ELR (cell line): ENCODE measurements around the gene PCNX3.

ENCODE experiments used
- DNase-seq: peaks from one replicate; pipeline ENCODE4 v3.0.0-alpha.2; 2015; ENCODE audit warnings: low read depth

The PCNX3 gene

DNA sequence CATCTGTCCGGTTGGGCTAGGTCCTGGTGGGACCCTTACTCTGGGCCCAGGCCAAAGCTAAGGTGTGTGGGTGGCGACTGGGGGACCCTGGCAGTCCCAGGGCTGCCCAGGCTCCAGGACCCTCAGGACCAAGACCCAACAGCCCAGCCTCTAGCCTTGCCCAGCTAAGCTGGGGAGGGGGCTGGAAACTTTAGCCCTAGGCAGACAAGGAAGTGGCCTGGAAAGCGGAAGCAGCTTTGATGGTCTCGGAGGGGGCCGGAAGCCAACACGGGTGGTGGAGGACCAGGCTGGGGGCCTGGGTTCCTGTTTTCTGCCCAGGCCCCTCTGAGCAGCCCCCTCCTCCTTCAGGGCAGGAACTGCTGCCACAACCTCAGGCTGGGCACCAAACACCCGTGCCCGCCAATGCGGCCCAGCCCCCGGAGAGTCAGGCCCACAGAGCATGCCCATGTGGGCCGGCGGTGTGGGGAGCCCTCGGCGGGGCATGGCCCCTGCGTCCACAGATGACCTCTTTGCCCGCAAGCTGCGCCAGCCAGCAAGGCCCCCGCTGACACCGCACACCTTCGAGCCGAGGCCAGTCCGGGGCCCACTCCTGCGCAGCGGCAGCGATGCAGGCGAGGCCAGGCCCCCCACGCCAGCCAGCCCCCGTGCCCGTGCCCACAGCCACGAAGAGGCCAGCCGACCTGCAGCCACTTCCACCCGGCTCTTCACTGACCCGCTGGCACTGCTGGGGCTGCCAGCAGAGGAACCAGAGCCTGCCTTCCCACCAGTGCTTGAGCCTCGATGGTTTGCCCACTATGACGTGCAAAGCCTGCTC lies 25.1 kb downstream of the PCNX3 start:
- no peak for DNase-seq

DNA sequence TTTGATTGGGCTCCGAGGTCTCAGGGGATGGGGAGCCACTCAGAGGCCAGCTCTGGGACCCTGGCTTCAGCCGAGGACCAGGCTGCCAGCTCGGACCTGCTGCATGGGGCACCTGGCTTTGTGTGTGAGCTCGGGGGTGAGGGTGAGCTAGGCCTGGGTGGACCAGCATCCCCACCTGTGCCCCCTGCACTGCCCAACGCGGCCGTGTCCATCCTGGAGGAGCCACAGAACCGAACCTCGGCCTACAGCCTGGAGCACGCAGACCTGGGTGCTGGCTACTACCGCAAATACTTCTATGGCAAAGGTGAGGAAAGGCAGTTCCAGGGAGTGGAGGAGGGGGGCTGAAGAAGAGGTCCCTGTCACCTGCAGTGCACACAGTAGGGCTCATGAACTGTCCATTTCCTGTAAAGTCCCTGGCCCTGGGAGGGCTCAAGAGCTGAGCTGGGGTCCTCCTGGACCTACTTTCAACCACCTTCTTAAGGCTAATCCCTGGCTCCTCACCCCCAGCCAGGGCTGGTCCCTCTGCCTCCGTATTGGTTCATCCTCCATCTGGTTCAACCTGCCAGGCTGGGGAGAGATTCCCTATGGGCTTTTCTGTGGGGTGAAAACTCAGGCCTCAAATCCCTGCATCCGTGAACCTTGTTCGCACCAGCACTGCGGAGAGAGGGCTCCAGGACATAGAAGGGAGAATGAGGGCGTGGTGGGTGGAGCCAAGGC lies 25.9 kb downstream of the PCNX3 start:
- no peak for DNase-seq

GRCh38 chr11:65642014-65642671 lies 26.6 kb downstream of the PCNX3 start:
- no peak for DNase-seq

- no peak for DNase-seq
These were observed 28.4 kb downstream of the PCNX3 start for GRCh38 chr11:65643971-65644370.

- DNase-seq, result no peak
These were observed 29.3 kb downstream of the PCNX3 start for GRCh38 chr11:65644837-65645236.

DNA sequence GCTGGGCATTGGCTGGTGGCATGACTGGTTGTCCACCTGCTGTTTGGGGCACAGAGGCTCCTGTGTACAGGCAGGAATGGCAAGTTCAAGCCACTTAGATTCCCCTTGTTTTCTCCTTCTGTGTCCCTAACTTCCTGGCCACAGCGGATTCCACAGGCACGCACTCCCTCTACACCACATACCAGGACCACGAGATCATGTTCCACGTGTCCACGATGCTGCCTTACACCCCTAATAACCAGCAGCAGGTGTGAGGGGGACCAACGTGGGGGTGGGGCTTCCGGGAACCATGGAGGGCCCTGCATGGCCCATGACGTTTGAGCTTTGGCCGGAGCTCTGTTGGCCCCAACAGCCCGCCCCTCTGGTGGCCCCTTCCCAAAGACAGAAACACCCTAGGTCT lies 30.1 kb downstream of the PCNX3 start:
- peak; percentile 52 for DNase-seq

- no peak for DNase-seq
These were observed 30.8 kb downstream of the PCNX3 start for GRCh38 chr11:65646288-65646957.

- DNase-seq, result no peak
These were observed 31.6 kb downstream of the PCNX3 start for GRCh38 chr11:65646958-65647701.

DNA sequence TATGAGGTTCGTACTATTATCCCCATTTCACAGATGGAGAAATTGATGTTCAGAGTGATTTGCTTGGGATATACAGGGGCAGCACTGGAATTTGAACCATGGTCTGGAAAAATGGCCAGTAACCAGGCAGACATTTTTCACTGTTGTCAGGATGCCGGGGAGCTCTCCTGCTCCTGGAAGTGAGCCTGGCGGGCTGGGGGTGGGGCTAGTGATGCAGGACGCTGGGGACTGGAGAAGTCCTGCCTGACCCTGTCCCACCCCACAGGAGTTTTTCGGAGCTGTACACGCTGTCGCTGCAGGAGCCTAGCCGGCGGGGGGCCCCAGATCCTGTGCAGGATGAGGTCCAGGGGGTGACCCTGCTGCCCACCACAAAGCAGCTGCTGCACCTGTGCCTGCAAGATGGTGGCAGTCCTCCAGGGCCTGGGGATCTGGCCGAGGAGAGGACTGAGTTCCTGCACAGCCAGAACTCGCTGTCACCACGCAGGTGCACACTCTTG lies 33.5 kb downstream of the PCNX3 start:
- no peak for DNase-seq

- no peak for DNase-seq
These were observed 34.3 kb downstream of the PCNX3 start for GRCh38 chr11:65649656-65650546.

DNA sequence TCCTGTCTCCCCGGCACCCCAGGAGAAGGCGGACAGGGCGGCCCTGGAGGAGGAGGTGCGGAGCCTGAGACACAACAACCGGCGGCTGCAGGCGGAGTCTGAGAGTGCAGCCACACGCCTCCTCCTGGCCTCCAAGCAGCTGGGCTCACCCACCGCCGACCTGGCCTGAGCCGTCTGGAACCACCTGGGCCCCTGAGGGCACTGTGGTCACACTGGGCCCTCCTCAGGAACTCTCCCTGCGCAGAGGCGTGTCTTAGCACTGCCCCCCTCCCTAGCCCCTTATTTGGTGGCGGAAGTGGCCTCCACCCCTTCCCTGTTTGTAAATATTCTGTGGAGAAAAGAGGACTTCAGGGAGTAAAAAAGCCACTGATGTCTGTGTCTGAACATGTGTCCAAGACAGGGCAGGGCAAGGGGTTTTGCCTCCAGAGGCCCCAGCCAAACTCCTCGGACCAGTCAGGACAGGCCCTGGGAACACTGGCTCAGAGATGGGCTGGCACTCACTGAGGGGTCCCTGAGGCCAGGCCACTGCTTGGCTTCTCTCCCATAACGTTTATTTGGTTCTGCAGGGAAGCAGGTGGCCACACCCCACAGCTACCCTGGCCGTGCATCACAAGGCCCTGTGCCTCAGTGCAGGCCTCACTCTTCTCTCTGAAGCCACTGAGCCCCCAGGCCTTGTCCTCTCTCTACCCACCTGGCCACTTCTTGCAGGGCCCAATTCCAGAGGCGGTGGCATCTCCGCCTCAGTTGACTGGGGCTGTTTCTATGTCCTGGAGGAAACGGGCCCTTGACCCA lies 35.2 kb downstream of the PCNX3 start:
- no peak for DNase-seq

DNA sequence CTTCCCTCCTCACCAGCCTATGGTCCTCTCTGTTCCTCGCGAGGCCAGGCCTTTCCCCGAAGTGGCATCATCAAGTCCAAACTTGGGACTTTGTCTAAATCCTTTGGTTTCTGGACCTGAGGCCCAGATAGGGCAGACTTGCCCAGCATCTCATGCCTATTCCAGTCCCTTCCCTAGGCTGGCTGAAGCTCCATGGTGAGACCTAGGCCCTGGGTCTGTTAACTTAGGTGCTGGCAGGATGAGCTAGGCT lies 35.7 kb downstream of the PCNX3 start:
- DNase-seq, result no peak

GRCh38 chr11:65651589-65652510 lies 36.3 kb downstream of the PCNX3 start:
- peak; percentile 33 for DNase-seq

GRCh38 chr11:65652511-65653228 lies 37.1 kb downstream of the PCNX3 start:
- peak; percentile 92 for DNase-seq

DNA sequence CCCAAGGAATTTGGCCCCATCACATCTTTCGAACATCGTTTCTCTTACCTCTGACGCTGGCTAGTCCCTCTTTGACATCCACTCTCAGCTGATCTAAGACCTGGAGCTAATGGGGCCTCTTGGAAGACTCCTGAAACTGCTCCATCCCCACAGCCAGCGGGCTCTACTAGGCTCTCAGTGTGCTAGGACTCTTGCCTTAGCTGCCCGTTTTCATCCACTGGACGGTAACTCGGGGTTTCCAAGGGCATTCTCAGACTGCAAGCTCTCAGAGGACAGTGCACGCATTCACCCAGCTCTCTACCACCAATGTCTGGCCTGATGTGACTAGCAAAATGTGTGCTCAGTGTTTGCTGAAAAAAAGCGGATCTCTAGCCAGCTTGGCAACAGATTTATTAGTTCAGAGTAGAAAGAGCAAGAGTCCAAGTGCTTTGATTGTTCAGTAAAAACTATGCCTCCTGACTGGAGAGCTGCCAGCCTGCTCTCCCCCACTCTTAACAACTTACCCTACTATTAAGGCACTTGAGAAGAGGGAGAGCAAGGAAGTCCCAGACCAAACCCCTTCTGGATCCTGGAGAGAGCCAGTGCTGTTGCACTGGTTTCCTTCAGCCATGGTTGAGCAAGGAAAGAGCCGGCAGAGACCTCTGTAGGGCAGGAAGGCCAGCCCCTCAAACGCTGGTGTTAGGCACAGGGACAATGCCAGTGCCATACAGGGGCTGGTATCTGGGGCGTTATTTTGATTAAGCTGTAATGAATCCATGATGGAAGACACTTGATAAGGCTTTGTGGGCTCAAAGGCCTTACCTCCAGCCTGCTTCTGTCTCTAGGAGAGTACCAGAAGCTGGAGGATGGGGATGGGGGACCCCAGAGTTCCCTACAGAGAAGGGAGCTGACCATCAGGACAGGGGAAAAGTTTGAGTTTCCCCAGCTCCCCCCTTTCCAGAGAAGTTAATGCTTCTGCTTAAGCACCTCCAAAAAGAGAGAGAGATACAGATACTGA lies 38.0 kb downstream of the PCNX3 start:
- no peak for DNase-seq

DNA sequence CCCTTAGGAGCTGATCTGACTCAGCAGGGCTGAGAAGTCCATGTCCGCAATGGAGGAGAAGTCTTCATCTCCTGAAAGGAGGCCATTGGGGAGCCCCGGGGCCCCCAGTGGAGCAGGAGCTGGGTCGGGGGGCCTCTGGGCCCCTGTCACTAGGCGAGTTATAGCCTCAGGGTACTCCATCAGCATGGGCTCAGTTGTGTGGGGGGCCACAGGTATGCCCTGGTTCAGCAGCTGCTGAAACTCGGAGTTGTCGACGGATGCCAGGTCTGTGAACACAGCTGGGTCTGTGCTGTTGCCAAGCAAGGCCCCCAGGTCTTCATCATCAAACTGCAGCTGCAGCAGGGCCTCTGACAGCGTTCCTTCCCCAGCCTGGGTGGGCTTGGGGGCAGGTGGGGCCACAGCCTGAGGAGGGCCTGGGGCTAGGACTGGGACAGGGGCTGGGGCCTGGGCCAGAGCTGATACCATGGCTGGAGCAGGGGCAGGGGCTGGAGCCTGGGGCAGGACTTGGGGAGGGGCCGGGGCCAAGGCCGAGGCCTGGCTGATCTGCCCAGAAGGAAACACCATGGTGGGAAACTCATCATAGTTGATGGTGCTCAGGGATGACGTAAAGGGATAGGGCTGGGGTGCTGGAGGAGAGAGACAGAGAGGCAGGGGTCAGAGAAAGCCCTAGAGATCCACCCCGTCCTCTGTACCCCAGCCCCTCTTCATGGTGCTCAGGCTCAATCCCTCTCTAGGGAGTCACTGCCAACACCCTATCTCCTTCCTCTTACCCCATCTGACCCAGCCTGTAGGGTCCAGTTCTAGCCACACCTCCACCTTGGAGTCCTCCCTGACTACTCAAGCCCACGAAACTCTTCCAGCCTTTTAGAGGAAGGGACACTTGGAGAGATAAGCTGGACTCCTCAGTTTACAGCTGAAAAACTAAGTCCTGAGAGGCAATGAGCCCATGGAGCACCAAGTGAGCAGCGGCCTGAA lies 39.1 kb downstream of the PCNX3 start:
- DNase-seq, result no peak
